Esophagus squamous epithelium (tissue), 5 donors: ENCODE data around the gene HBA1. TPM values are rescaled to one million over a fixed set of nuclear protein-coding genes. Genes with fewer than 3 reads are reported as not detected.

ENCODE experiments used
- DNase-seq: peaks from one replicate; lab custom pipeline; 2025; lab: John Stamatoyannopoulos, UW
- H3K27ac ChIP-seq, 4 donors: fragments of 200-600 bp; sonication (generic); one replicate each; pipeline ENCODE4 v1.5.1; 2016 to 2019; ENCODE audit warnings: mild to moderate bottlenecking in 1 of 4
- H3K27me3 ChIP-seq, 4 donors: fragments of 200-600 bp; sonication (generic); 1 replicate in 3 of 4; 2 replicates in 1 of 4; pipeline versions ENCODE4 v1.5.1 to v1.6.0; 2017 to 2021; ENCODE audit warnings: antibody characterized with exemption in 1 of 4
- H3K36me3 ChIP-seq, 3 donors: fragments of 200-600 bp; sonication (generic); one replicate each; pipeline ENCODE4 v1.5.1; 2016 to 2019
- H3K4me1 ChIP-seq, 3 donors: fragments of 200-600 bp; sonication (generic); one replicate each; pipeline ENCODE4 v1.5.1; 2017 to 2019
- H3K4me3 ChIP-seq, 4 donors: fragments of 200-600 bp; sonication (generic); 1 replicate in 3 of 4; 2 replicates in 1 of 4; pipeline ENCODE4 v1.5.1; 2016 to 2019; ENCODE audit warnings: mild to moderate bottlenecking in 2 of 4, moderate library complexity in 1 of 4
- H3K9me3 ChIP-seq, 3 donors: fragments of 200-600 bp; sonication (generic); one replicate each; pipeline ENCODE4 v1.5.1; 2016 to 2019
- CTCF ChIP-seq, 6 experiments: fragments of 450-650 bp in 4 of 6; fragments of 200-600 bp in 2 of 6; sonication (generic) in 2 of 6; IDR thresholded peaks; one replicate each; pipeline ENCODE4 v1.5.1; 2016 to 2019; ENCODE audit warnings: antibody characterized with exemption in 6 of 6, mild to moderate bottlenecking in 4 of 6, moderate library complexity in 4 of 6
- POLR2A ChIP-seq, 4 donors: fragments of 450-650 bp; IDR thresholded peaks; one replicate each; pipeline ENCODE4 v1.6.1; 2017; ENCODE audit warnings: antibody characterized with exemption in 4 of 4, mild to moderate bottlenecking in 4 of 4, moderate library complexity in 3 of 4
- WGBS, 2 donors: methylation state at CpG; one replicate each; pipeline ENCODE4 v1.1.5; 2018; 5-methylcytosine and 5-hydroxymethylcytosine counted together
- intact Hi-C: fragments of 100-400 bp; cut with DNase I; formaldehyde crosslinking; loops from one replicate; pipeline ENCODE4 v1.15.0; 2022
- total RNA-seq, 4 donors: library from RNA; depleted of rRNA; stranded (reverse); fragments of >200 nt; gene quantifications; one replicate each; pipeline ENCODE4 v1.1.0, GENCODE V29; 2016
- donor health status: DM: yes; HTN: yes; CAD: no.

HBA1 gene
- total RNA-seq, 4 donors from 2014 or later = 1.0 to 12.9 TPM; not detected in 2

DNA sequence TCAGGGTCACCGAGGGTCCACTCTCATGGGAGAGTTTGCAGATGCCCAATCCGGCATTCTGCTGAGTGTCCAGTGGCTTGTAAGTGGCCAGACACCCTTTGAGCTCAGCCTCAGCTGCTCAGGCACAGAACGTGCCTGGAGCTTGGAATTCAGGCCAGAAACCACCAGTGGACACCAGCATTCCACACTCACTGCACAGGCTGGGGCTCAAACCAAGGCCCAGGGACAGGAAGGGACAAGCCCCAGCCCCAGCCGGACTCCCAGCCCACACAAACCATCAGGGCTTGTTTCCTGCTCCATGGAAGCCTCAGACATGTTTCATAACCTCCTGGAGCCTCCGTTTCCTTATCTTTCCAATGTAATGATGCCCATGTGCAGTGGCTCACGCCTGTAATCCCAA is 33.0 kb upstream of the HBA1 start:
- Histone ChIP-seq H3K36me3 (no peaks in the 10 kb centered on the region), H3K27me3 (peaks cover 0 to 3% (median 0%) of the 10 kb centered on the region in 4 donors), H3K27ac (no peak overlapping the region), H3K4me3 (no peak overlapping the region), H3K4me1 (peaks cover 0 to 7% (median 0%) of the 10 kb centered on the region in 3 donors), H3K9me3 (no peaks in the 10 kb centered on the region)
- intact Hi-C loops = no loop called here
- TF ChIP-seq POLR2A (IDR thresholded peaks at IDR 0.05) = no peak
- no peak for TF ChIP-seq CTCF (IDR thresholded peaks at IDR 0.05)
- DNase-seq = no peak
- 60 to 69% methylated on average over 1 to 2 of the region's 6 CpGs for WGBS, 2 donors

GRCh38 chr16:144797-145252 is 31.7 kb upstream of the HBA1 start:
- no peaks in the 10 kb centered on the region for H3K4me1 ChIP-seq
- H3K4me3 ChIP-seq = no peak overlapping the region
- DNase-seq = no peak
- peaks cover 0 to 8% (median 0%) of the 10 kb centered on the region in 4 donors for H3K27me3 ChIP-seq
- no peak overlapping the region for H3K27ac ChIP-seq
- 87 to 90% methylated on average over 14 of the region's 14 CpGs for WGBS, 2 donors
- intact Hi-C loops = no loop called here
- no peaks in the 10 kb centered on the region for H3K9me3 ChIP-seq
- no peaks in the 10 kb centered on the region for H3K36me3 ChIP-seq
- TF ChIP-seq POLR2A (IDR thresholded peaks at IDR 0.05) = no peak
- no peak for TF ChIP-seq CTCF (IDR thresholded peaks at IDR 0.05)

GRCh38 chr16:146646-147045 is 29.8 kb upstream of the HBA1 start:
- DNase-seq = no peak
- Histone ChIP-seq H3K4me3 (no peak overlapping the region), H3K36me3 (no peaks in the 10 kb centered on the region), H3K4me1 (no peaks in the 10 kb centered on the region), H3K9me3 (no peaks in the 10 kb centered on the region), H3K27me3 (peaks cover 0 to 19% (median 0%) of the 10 kb centered on the region in 4 donors), H3K27ac (no peak overlapping the region)
- intact Hi-C loops = no loop called here
- TF ChIP-seq POLR2A (IDR thresholded peaks at IDR 0.05) (no peak), CTCF (IDR thresholded peaks at IDR 0.05) (no peak)
- WGBS, 2 donors = 83 to 96% methylated on average over 2 of the region's 2 CpGs

GRCh38 chr16:149024-149660 is 27.3 kb upstream of the HBA1 start:
- no peaks in the 10 kb centered on the region for H3K9me3 ChIP-seq
- intact Hi-C loops = no loop called here
- no peak for TF ChIP-seq POLR2A (IDR thresholded peaks at IDR 0.05)
- no peak for TF ChIP-seq CTCF (IDR thresholded peaks at IDR 0.05)
- DNase-seq = no peak
- no peak overlapping the region for H3K27ac ChIP-seq
- H3K4me3 ChIP-seq = no peak overlapping the region
- peaks cover 0 to 17% (median 0%) of the 10 kb centered on the region in 4 donors for H3K27me3 ChIP-seq
- 36 to 38% methylated on average over 5 to 6 of the region's 9 CpGs for WGBS, 2 donors
- no peaks in the 10 kb centered on the region for H3K36me3 ChIP-seq
- peaks cover 0 to under 1% (median 0%) of the 10 kb centered on the region in 3 donors for H3K4me1 ChIP-seq
